DND-41 (cell line): ENCODE results near the gene PRKAR1B.
"Not testable (repeated sequence)": the region's sequence is repeated elsewhere in the genome, so short reads cannot be mapped to it uniquely, and the experiment has no call there.

Experiments used
- ATAC-seq: fragments of 200-7000 bp; cut with Tn5 transposase; 3 replicates; pipeline ENCODE4 v1.9.1; 2021; ENCODE audit warnings: low read depth; ENCODE audit not compliant: insufficient read depth
- DNase-seq: peaks from one replicate; pipeline ENCODE4 v3.0.0-alpha.2; 2020
- H2AFZ ChIP-seq: 2 replicates; pipeline ENCODE4 v1.6.0; 2012; ENCODE audit warnings: low read depth, low read length
- H3K27ac ChIP-seq: 2 replicates; pipeline ENCODE4 v1.5.1; 2012; ENCODE audit warnings: low read length, inconsistent platforms
- H3K27me3 ChIP-seq: fragments of 200-600 bp; sonication (generic); 2 replicates; pipeline ENCODE4 v1.6.0; 2012; ENCODE audit warnings: low read length, mild to moderate bottlenecking, inconsistent platforms; ENCODE audit not compliant: insufficient read depth, poor library complexity
- H3K36me3 ChIP-seq: 2 replicates; pipeline ENCODE4 v1.5.1; 2012; ENCODE audit warnings: low read length, inconsistent platforms; ENCODE audit not compliant: insufficient read depth
- H3K4me1 ChIP-seq: 2 replicates; pipeline ENCODE4 v1.5.1; 2012; ENCODE audit warnings: mild to moderate bottlenecking, low read length; ENCODE audit not compliant: insufficient read depth
- H3K4me2 ChIP-seq: 2 replicates; pipeline ENCODE4 v1.6.0; 2012; ENCODE audit warnings: mild to moderate bottlenecking, moderate library complexity, low read length, inconsistent platforms; ENCODE audit not compliant: insufficient read depth
- H3K4me3 ChIP-seq, 2 experiments: fragments of 200-600 bp in 1 of 2; shearing (Covaris generic) in 1 of 2; 2 replicates each; pipeline ENCODE4 v1.5.1; 2012 to 2016; ENCODE audit warnings: inconsistent platforms in 2 of 2, low read length in 2 of 2, mild to moderate bottlenecking in 2 of 2, low read depth in 1 of 2, moderate library complexity in 1 of 2
- H3K79me2 ChIP-seq: 2 replicates; pipeline ENCODE4 v1.6.0; 2012; ENCODE audit warnings: low read length, inconsistent platforms; ENCODE audit not compliant: insufficient read depth
- H3K9ac ChIP-seq: 2 replicates; pipeline ENCODE4 v1.6.0; 2012; ENCODE audit warnings: low read depth, mild to moderate bottlenecking, inconsistent platforms, low read length, moderate library complexity
- H3K9me3 ChIP-seq: 2 replicates; pipeline ENCODE4 v1.5.1; 2012; ENCODE audit warnings: low read length, moderate library complexity, mild to moderate bottlenecking, inconsistent platforms; ENCODE audit not compliant: insufficient read depth, severe bottlenecking
- H4K20me1 ChIP-seq: 2 replicates; pipeline ENCODE4 v1.6.0; 2012; ENCODE audit warnings: low read length; ENCODE audit not compliant: insufficient read depth
- CTCF ChIP-seq: IDR thresholded peaks from 2 replicates; pipeline ENCODE4 v1.5.1; 2012; ENCODE audit warnings: borderline replicate concordance, low read length, moderate library complexity, mild to moderate bottlenecking; ENCODE audit not compliant: poor library complexity, severe bottlenecking; ENCODE audit errors: extremely low read depth
- EZH2 ChIP-seq: IDR thresholded peaks from 3 replicates; pipeline ENCODE4 v1.6.1; 2012; ENCODE audit warnings: borderline replicate concordance, low read depth, mild to moderate bottlenecking, moderate library complexity, low read length, inconsistent platforms; ENCODE audit not compliant: severe bottlenecking

PRKAR1B gene

GRCh38 chr7:555551-556160 lies 171.4 kb downstream of the PRKAR1B start:
- H3K27ac ChIP-seq = no peak overlapping the region
- H3K4me1 ChIP-seq = no peaks in the 10 kb centered on the region
- TF ChIP-seq CTCF (no peak), EZH2 (no peak)
- peaks cover 7% of the 10 kb centered on the region for H4K20me1 ChIP-seq
- DNase-seq = no peak
- H2AFZ ChIP-seq = no peak overlapping the region
- no peak overlapping the region for H3K4me2 ChIP-seq
- H3K79me2 ChIP-seq = no peaks in the 10 kb centered on the region
- no peaks in the 10 kb centered on the region for H3K27me3 ChIP-seq
- no peak for ATAC-seq
- no peak overlapping the region for H3K4me3 ChIP-seq
- no peak overlapping the region for H3K9ac ChIP-seq
- no peaks in the 10 kb centered on the region for H3K9me3 ChIP-seq
- H3K36me3 ChIP-seq = peaks cover 31% of the 10 kb centered on the region

- no peak overlapping the region for H2AFZ ChIP-seq
- no peak for ATAC-seq
- H3K4me1 ChIP-seq = no peaks in the 10 kb centered on the region
- H3K9me3 ChIP-seq = no peaks in the 10 kb centered on the region
- no peak overlapping the region for H3K27ac ChIP-seq
- H3K4me2 ChIP-seq = no peak overlapping the region
- no peaks in the 10 kb centered on the region for H3K79me2 ChIP-seq
- no peak overlapping the region for H3K4me3 ChIP-seq
- TF ChIP-seq CTCF (no peak), EZH2 (no peak)
- H3K9ac ChIP-seq = no peak overlapping the region
- H4K20me1 ChIP-seq = peaks cover 4% of the 10 kb centered on the region; the same call in 1 of the 2 replicates
- no peaks in the 10 kb centered on the region for H3K27me3 ChIP-seq
- peaks cover 46% of the 10 kb centered on the region for H3K36me3 ChIP-seq
- DNase-seq = no peak
Observed at GRCh38 chr7:553636-554111, 173.4 kb downstream of the PRKAR1B start.

GRCh38 chr7:552868-553635 lies 174.0 kb downstream of the PRKAR1B start:
- Histone ChIP-seq H4K20me1 (peaks cover 4% of the 10 kb centered on the region; the same call in 1 of the 2 replicates), H3K4me1 (no peaks in the 10 kb centered on the region), H3K9me3 (no peaks in the 10 kb centered on the region), H3K27me3 (no peaks in the 10 kb centered on the region), H3K4me3 (no peak overlapping the region), H3K36me3 (peaks cover 46% of the 10 kb centered on the region), H2AFZ (no peak overlapping the region), H3K9ac (no peak overlapping the region), H3K79me2 (no peaks in the 10 kb centered on the region), H3K27ac (no peak overlapping the region), H3K4me2 (no peak overlapping the region)
- DNase-seq (no peak), ATAC-seq (no peak)
- no peak for TF ChIP-seq EZH2
- no peak for TF ChIP-seq CTCF

- H3K36me3 ChIP-seq = peaks cover 41% of the 10 kb centered on the region
- not testable (repeated sequence) for H3K79me2 ChIP-seq, H3K9me3 ChIP-seq, H2AFZ ChIP-seq, H3K27ac ChIP-seq, H3K27me3 ChIP-seq, H3K4me1 ChIP-seq, H4K20me1 ChIP-seq, H3K4me3 ChIP-seq, H3K4me2 ChIP-seq, DNase-seq, H3K9ac ChIP-seq, ATAC-seq
Observed at GRCh38 chr7:552151-552867, 174.8 kb downstream of the PRKAR1B start.

GRCh38 chr7:551615-551970 lies 175.5 kb downstream of the PRKAR1B start:
- H3K9me3 ChIP-seq, H3K4me2 ChIP-seq, H4K20me1 ChIP-seq: not testable (repeated sequence)

More at GRCh38 chr7:551615-551970, 175.5 kb downstream of the PRKAR1B start:
- H3K79me2 ChIP-seq, ATAC-seq, H3K27ac ChIP-seq, H3K4me3 ChIP-seq, H3K4me1 ChIP-seq, H2AFZ ChIP-seq, H3K27me3 ChIP-seq, H3K9ac ChIP-seq, DNase-seq: not testable (repeated sequence)
- peaks cover 38% of the 10 kb centered on the region for H3K36me3 ChIP-seq
